ENCODE data around the gene NAA38.
"Not testable (repeated sequence)": the region's sequence is repeated elsewhere in the genome, so short reads cannot be mapped to it uniquely, and the experiment has no call there.

Gene NAA38

GRCh38 chr17:7881276-7882054 is 24.1 kb upstream of the NAA38 start:
- DNase-seq (ENCODE audit: low read depth) = no peak

- no peak for DNase-seq (ENCODE audit: low read depth)
These were observed 22.9 kb upstream of the NAA38 start for GRCh38 chr17:7880076-7880868.

- DNase-seq (ENCODE audit: low read depth) = no peak
These were observed 20.9 kb upstream of the NAA38 start for GRCh38 chr17:7878234-7878633.

GRCh38 chr17:7875804-7876370 is 18.5 kb upstream of the NAA38 start:
- no peak for DNase-seq (ENCODE audit: low read depth)

- DNase-seq (ENCODE audit: low read depth) = no peak
These were observed 15.7 kb upstream of the NAA38 start for GRCh38 chr17:7873051-7873450.

GRCh38 chr17:7867881-7868329 is 10.5 kb upstream of the NAA38 start:
- DNase-seq (ENCODE audit: low read depth) = no peak

- DNase-seq (ENCODE audit: low read depth) = no peak
These were observed 7.8 kb upstream of the NAA38 start for GRCh38 chr17:7864995-7865650.

- not testable (repeated sequence) for DNase-seq (ENCODE audit: low read depth)
These were observed 7.0 kb upstream of the NAA38 start for GRCh38 chr17:7864384-7864783.

GRCh38 chr17:7862692-7863437 is 5.5 kb upstream of the NAA38 start:
- no peak for DNase-seq (ENCODE audit: low read depth)

- DNase-seq (ENCODE audit: low read depth) = no peak
These were observed 1.7 kb upstream of the NAA38 start for GRCh38 chr17:7859028-7859427.

GRCh38 chr17:7858522-7858810 is 1.1 kb upstream of the NAA38 start:
- no peak for DNase-seq (ENCODE audit: low read depth)

GRCh38 chr17:7857713-7858521 is 558 bp upstream of the NAA38 start, which contains the start of gene CYB5D1:
Gene CYB5D1 (plus strand): TSS chr17:7858003. CDS start chr17:7858135, 132 bp downstream.
- peak; percentile 73 for DNase-seq (ENCODE audit: low read depth)

GRCh38 chr17:7856011-7856810 is 1.1 kb downstream of the NAA38 start:
- DNase-seq (ENCODE audit: low read depth) = no peak

- DNase-seq (ENCODE audit: low read depth) = no peak
These were observed 1.7 kb downstream of the NAA38 start for GRCh38 chr17:7855660-7856010.

GRCh38 chr17:7854851-7855659 is 2.3 kb downstream of the NAA38 start, which contains the start of gene TMEM88:
Gene TMEM88 (plus strand): TSS chr17:7855066. CDS start chr17:7855075, 9 bp downstream.
- no peak for DNase-seq (ENCODE audit: low read depth)

- no peak for DNase-seq (ENCODE audit: low read depth)
These were observed 3.1 kb downstream of the NAA38 start for GRCh38 chr17:7854078-7854777.

GRCh38 chr17:7853691-7854038 is 3.7 kb downstream of the NAA38 start:
- no peak for DNase-seq (ENCODE audit: low read depth)

GRCh38 chr17:7852919-7853690 is 4.3 kb downstream of the NAA38 start:
- no peak for DNase-seq (ENCODE audit: low read depth)
